Esophagus squamous epithelium (tissue), 4 donors: ENCODE results near the gene ARV1.

Experiments used
- CTCF ChIP-seq, 6 experiments: fragments of 450-650 bp in 4 of 6; fragments of 200-600 bp in 2 of 6; sonication (generic) in 2 of 6; IDR thresholded peaks; one replicate each; pipeline ENCODE4 v1.5.1; 2016 to 2019; ENCODE audit warnings: antibody characterized with exemption in 6 of 6, mild to moderate bottlenecking in 4 of 6, moderate library complexity in 4 of 6
- POLR2A ChIP-seq, 4 donors: fragments of 450-650 bp; IDR thresholded peaks; one replicate each; pipeline ENCODE4 v1.6.1; 2017; ENCODE audit warnings: antibody characterized with exemption in 4 of 4, mild to moderate bottlenecking in 4 of 4, moderate library complexity in 3 of 4

DNA sequence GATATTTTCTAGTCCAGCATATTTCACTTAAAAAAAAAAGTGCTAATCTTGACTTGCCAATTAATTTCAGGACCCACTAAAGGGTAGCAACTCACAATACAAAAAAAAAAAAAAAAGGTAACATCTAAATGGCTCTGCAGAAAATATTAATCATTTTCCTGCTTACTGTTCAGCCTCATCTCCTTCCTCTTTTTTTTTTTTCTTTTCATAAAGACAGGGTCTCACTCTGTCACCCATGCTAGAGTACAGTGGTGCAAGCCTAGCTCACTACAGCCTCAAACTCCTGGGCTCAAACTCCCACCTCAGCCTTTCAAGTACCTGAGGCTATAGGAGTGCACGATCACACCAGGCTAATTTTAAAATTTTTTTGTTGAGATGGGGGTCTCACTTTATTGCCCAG, 30.6 kb upstream of the ARV1 start:
- TF ChIP-seq CTCF (IDR thresholded peaks at IDR 0.05) (no peak), POLR2A (IDR thresholded peaks at IDR 0.05) (no peak)
